ENCODE results near the gene IRX1.

DNA sequence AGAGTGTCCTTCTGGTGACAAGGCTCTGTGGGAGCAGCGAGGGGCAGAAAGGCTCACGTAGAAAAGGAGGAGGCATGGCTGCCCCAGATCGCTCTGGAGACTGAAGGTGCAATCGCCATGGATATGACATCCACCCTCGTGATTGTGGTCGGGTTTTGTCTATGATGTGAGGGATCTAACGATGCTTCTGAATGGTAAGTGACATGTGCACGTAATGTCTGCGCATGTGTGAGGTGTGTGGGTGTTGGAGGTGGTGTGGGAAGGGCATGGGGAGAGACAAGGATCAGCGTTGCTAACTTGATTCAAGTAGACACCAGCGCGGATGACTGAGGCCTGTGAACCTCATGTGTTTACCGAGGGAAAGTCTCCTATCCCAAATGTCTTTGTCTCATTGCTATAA lies 20.2 kb downstream of the IRX1 start:
- TF ChIP-seq GATA3 (IDR thresholded peaks at IDR 0.05; ENCODE audit: low read depth, low read length) (no peak), GATA2 (IDR thresholded peaks at IDR 0.05; ENCODE audit: low read depth, low read length) (no peak)

Measured in SH-SY5Y (cell line).